Gastrocnemius medialis (tissue), 4 donors: ENCODE results near the gene SP4.

Experiments used
- CTCF ChIP-seq, 5 experiments: fragments of 450-650 bp in 3 of 5; fragments of 200-600 bp in 2 of 5; sonication (generic) in 2 of 5; IDR thresholded peaks in 4 of 5; conservative IDR thresholded peaks in 1 of 5; 1 replicate in 4 of 5; 2 replicates in 1 of 5; pipeline ENCODE4 v1.5.1; 2016 to 2019; ENCODE audit warnings: antibody characterized with exemption in 5 of 5, mild to moderate bottlenecking in 3 of 5, moderate library complexity in 3 of 5
- POLR2A ChIP-seq, 2 donors: fragments of 450-650 bp; IDR thresholded peaks; one replicate each; pipeline ENCODE4 v1.6.1; 2017; ENCODE audit warnings: antibody characterized with exemption in 2 of 2, mild to moderate bottlenecking in 2 of 2, moderate library complexity in 2 of 2

GRCh38 chr7:21508538-21508937 is 80.7 kb downstream of the SP4 start:
- TF ChIP-seq CTCF (IDR thresholded peaks at IDR 0.05 in 4 of 5, conservative IDR thresholded peaks at IDR 0.05 in 1 of 5) (no peak), POLR2A (IDR thresholded peaks at IDR 0.05) (no peak)
